ENCODE results near the gene RABGAP1L. TPM values are rescaled to one million over a fixed set of nuclear protein-coding genes. Genes with fewer than 3 reads are reported as not detected.
"Not testable (repeated sequence)": the region's sequence is repeated elsewhere in the genome, so short reads cannot be mapped to it uniquely, and the experiment has no call there.

Gene RABGAP1L
- total RNA-seq, 1 donor from 2014 or later: 80.6 TPM

DNA sequence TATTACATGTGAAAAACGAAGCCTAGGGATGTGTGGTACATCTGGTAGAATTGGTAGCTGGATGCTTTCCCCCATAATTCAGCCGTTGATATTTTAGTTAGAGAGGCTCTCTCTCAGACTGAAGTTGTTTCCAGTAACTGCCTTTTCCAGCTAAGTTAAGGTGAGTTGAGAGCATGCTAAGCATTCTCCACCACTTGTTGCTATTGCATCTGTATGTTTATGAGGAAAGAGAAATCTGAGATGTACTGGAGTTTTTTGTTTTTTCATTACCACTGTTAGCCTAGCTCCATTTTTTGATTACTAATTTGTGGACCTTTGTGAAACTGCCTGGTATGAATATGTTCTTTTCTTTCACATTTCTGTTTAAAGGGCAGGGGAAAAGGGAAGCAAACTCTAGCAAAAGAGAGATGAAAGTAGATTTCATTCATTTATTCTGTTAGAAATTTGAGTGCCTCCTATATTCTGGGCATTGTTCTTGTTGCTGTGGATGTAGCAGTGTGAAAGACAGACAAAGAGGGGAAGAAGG lies 650.5 kb downstream of the RABGAP1L start:
- Histone ChIP-seq H3K9me3 (no peaks in the 10 kb centered on the region), H3K27me3 (no peaks in the 10 kb centered on the region), H3K4me3 (no peak overlapping the region), H3K4me1 (no peaks in the 10 kb centered on the region), H3K27ac (no peak overlapping the region), H3K36me3 (no peaks in the 10 kb centered on the region)
- intact Hi-C loops (cut with DNase I): no loop called here
- ATAC-seq (no peak), DNase-seq (no peak)
- TF ChIP-seq, protein P1, sequence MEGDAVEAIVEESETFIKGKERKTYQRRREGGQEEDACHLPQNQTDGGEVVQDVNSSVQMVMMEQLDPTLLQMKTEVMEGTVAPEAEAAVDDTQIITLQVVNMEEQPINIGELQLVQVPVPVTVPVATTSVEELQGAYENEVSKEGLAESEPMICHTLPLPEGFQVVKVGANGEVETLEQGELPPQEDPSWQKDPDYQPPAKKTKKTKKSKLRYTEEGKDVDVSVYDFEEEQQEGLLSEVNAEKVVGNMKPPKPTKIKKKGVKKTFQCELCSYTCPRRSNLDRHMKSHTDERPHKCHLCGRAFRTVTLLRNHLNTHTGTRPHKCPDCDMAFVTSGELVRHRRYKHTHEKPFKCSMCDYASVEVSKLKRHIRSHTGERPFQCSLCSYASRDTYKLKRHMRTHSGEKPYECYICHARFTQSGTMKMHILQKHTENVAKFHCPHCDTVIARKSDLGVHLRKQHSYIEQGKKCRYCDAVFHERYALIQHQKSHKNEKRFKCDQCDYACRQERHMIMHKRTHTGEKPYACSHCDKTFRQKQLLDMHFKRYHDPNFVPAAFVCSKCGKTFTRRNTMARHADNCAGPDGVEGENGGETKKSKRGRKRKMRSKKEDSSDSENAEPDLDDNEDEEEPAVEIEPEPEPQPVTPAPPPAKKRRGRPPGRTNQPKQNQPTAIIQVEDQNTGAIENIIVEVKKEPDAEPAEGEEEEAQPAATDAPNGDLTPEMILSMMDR (IDR thresholded peaks at IDR 0.05): no peak

DNA sequence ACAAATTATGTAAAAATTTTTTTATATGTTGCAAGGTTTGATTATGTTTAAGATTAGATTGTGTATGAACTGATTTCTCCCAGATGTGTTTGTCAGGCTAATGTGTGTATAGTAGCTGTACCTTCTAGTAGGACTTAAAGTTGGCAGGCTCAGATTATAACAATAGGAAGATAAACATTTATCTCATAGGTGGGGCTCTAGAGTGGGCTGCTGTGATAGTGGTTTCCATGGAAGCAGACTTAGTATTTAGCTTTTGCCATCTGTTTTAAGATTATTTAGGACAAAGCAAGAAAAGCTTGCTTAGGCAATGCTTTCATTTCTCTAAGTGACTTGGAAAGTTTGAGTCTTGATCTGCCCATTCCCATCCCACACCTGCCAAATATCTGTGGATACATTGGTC lies 652.7 kb downstream of the RABGAP1L start:
- Histone ChIP-seq H3K9me3 (no peaks in the 10 kb centered on the region), H3K36me3 (no peaks in the 10 kb centered on the region), H3K4me1 (no peaks in the 10 kb centered on the region), H3K27ac (no peak overlapping the region), H3K27me3 (no peaks in the 10 kb centered on the region), H3K4me3 (no peak overlapping the region)
- DNase-seq (no peak), ATAC-seq (no peak)
- intact Hi-C loops (cut with DNase I): no loop called here
- TF ChIP-seq, protein P1 (IDR thresholded peaks at IDR 0.05): no peak

GRCh38 chr1:174812656-174813055 lies 653.3 kb downstream of the RABGAP1L start:
- no peak for DNase-seq
- H3K27me3 ChIP-seq: no peaks in the 10 kb centered on the region
- TF ChIP-seq, protein P1 (IDR thresholded peaks at IDR 0.05): no peak
- no peaks in the 10 kb centered on the region for H3K9me3 ChIP-seq
- no peak overlapping the region for H3K4me3 ChIP-seq
- ATAC-seq: no peak
- no peaks in the 10 kb centered on the region for H3K4me1 ChIP-seq
- intact Hi-C loops (cut with DNase I): no loop called here
- no peaks in the 10 kb centered on the region for H3K36me3 ChIP-seq
- H3K27ac ChIP-seq: no peak overlapping the region

- no peaks in the 10 kb centered on the region for H3K9me3 ChIP-seq
- DNase-seq (no peak), ATAC-seq (no peak)
- intact Hi-C loops (cut with DNase I): no loop called here
- TF ChIP-seq, protein P1 (IDR thresholded peaks at IDR 0.05): no peak
- H3K27me3 ChIP-seq: no peaks in the 10 kb centered on the region
- H3K36me3 ChIP-seq: no peaks in the 10 kb centered on the region
- H3K4me3 ChIP-seq: no peak overlapping the region
- H3K27ac ChIP-seq: no peak overlapping the region
- no peaks in the 10 kb centered on the region for H3K4me1 ChIP-seq
These were observed 655.7 kb downstream of the RABGAP1L start for GRCh38 chr1:174815036-174815435.

GRCh38 chr1:174815474-174815908 lies 656.2 kb downstream of the RABGAP1L start:
- ATAC-seq: no peak
- no peak for DNase-seq

GRCh38 chr1:174816621-174817020 lies 657.3 kb downstream of the RABGAP1L start:
- H3K4me1 ChIP-seq; H3K4me3 ChIP-seq; H3K36me3 ChIP-seq; H3K27me3 ChIP-seq; H3K27ac ChIP-seq; DNase-seq; ATAC-seq; H3K9me3 ChIP-seq; intact Hi-C loops (cut with DNase I): not testable (repeated sequence)

More at GRCh38 chr1:174815474-174815908, 656.2 kb downstream of the RABGAP1L start:
- Histone ChIP-seq H3K27ac (no peak overlapping the region), H3K27me3 (no peaks in the 10 kb centered on the region), H3K4me1 (no peaks in the 10 kb centered on the region), H3K4me3 (no peak overlapping the region), H3K9me3 (no peaks in the 10 kb centered on the region), H3K36me3 (no peaks in the 10 kb centered on the region)
- TF ChIP-seq, protein P1 (IDR thresholded peaks at IDR 0.05): no peak
- intact Hi-C loops (cut with DNase I): no loop called here
